ENCODE results near the gene KATNB1. TPM values are rescaled to one million over a fixed set of nuclear protein-coding genes. Genes with fewer than 3 reads are reported as not detected.

Gene KATNB1
- total and polyA plus RNA-seq, 2 of the 8 experiments (the other 6 are each of a cell fraction or from before 2014, with no cell fraction given): 50.2 to 60.4 TPM

GRCh38 chr16:57755061-57755684 is 19.6 kb downstream of the KATNB1 start:
- no peak overlapping the region for H3K56ac ChIP-seq (replicated peaks; ENCODE audit: insufficient read length, low read depth, low read length)
- no peaks in the 10 kb centered on the region for H3K27me3 ChIP-seq (replicated peaks in 1 of 4; ENCODE audit: control insufficient read depth in 3 of 4, extremely low read depth in 1 of 4, insufficient read depth in 3 of 4, low read length in 3 of 4)
- H3K27ac ChIP-seq (ENCODE audit: low read depth, low read length): no peak overlapping the region
- peaks cover 4 to 7% of the 10 kb centered on the region in 2 experiments for H4K20me1 ChIP-seq (replicated peaks in 1 of 2; ENCODE audit: control insufficient read depth in 1 of 2, insufficient read depth in 2 of 2, low read length in 2 of 2)
- H2BK5ac ChIP-seq (ENCODE audit: low read depth, low read length): no peak overlapping the region
- H2BK20ac ChIP-seq (ENCODE audit: low read length): no peak overlapping the region
- no peak overlapping the region for H2AK5ac ChIP-seq (ENCODE audit: low read depth, low read length)
- no peaks in the 10 kb centered on the region for H3K9me3 ChIP-seq (ENCODE audit: insufficient read depth in 2 of 2, low read depth in 1 of 2, low read length in 1 of 2)
- H3K23me2 ChIP-seq (ENCODE audit: low read depth, low read length): no peaks in the 10 kb centered on the region
- no peak overlapping the region for H3K18ac ChIP-seq (ENCODE audit: extremely low read depth, low read length)
- H3K79me2 ChIP-seq (ENCODE audit: control insufficient read depth in 1 of 2, insufficient read depth in 2 of 2, low read length in 2 of 2): no peaks in the 10 kb centered on the region
- POLR2A ChIA-PET (ENCODE audit: partially characterized antibody): no interaction called here
- no peak overlapping the region for H2AFZ ChIP-seq (ENCODE audit: low read length)
- H4K5ac ChIP-seq (ENCODE audit: insufficient read length, low read depth, low read length): no peak overlapping the region
- H3K4me1 ChIP-seq (replicated peaks in 1 of 4; ENCODE audit: control insufficient read depth in 3 of 4, insufficient read depth in 4 of 4, low read length in 3 of 4): peaks cover 0 to 11% (median 2%) of the 10 kb centered on the region in 4 experiments; a peak in 4 of 7 replicates
- H4K91ac ChIP-seq (replicated peaks; ENCODE audit: insufficient read length, low read length): no peak overlapping the region
- H3K4me2 ChIP-seq (ENCODE audit: insufficient read depth in 1 of 2, low read depth in 2 of 2, low read length in 2 of 2): no peak overlapping the region
- no peak overlapping the region for H3K23ac ChIP-seq (ENCODE audit: insufficient read length)
- H2BK120ac ChIP-seq (replicated peaks; ENCODE audit: low read depth, low read length): no peak overlapping the region
- 94% methylated on average over 23 of the region's 24 CpGs; no CpG with 5 or more reads in 1 of the 2 experiments for WGBS, 2 experiments (ENCODE audit: extremely low coverage in 1 of 2, insufficient coverage in 1 of 2, insufficient read length in 1 of 2, insufficient replicate concordance in 2 of 2, low coverage in 1 of 2, low lambda C conversion rate in 2 of 2, missing lambda C conversion rate in 1 of 2)
- no peak overlapping the region for H3K4ac ChIP-seq (replicated peaks; ENCODE audit: insufficient read length, low read depth, low read length)
- H3K79me1 ChIP-seq (ENCODE audit: low read depth, low read length): no peaks in the 10 kb centered on the region
- no peak overlapping the region for H4K8ac ChIP-seq (ENCODE audit: extremely low read depth, insufficient read depth, low read length)
- H2BK15ac ChIP-seq (ENCODE audit: low read length): no peak overlapping the region
- no peak overlapping the region for H3K9ac ChIP-seq (replicated peaks in 1 of 4; ENCODE audit: extremely low read depth in 1 of 4, low read depth in 3 of 4, low read length in 3 of 4)
- DNase-seq (ENCODE audit: low read depth in 1 of 2, low spot score in 2 of 2): peak in 1 of 2 experiments; percentile 45
- CTCF ChIA-PET (ENCODE audit: partially characterized antibody): interaction anchor here (0.8 to 4.4 kb wide), 13 partner anchors 10 to 367 kb away, joined by 3 to 24 read pairs (median 5); partner anchors contain the start of gene KATNB1
- H3K14ac ChIP-seq (ENCODE audit: insufficient read length): no peak overlapping the region
- peaks cover 0 to 12% (median 7%) of the 10 kb centered on the region in 4 experiments; a peak in 6 of 8 replicates for H3K36me3 ChIP-seq (ENCODE audit: control insufficient read depth in 2 of 4, insufficient read depth in 4 of 4, low read length in 3 of 4)
- H3K4me3 ChIP-seq (ENCODE audit: extremely low read depth in 1 of 4, insufficient read depth in 2 of 4, low read depth in 3 of 4, low read length in 4 of 4): no peak overlapping the region
- H2BK12ac ChIP-seq (ENCODE audit: low read depth, low read length): no peak overlapping the region
- no peak for FAIRE-seq
- TF ChIP-seq RNF2 (IDR thresholded peaks at IDR 0.05; ENCODE audit: borderline replicate concordance, low read depth, low read length, missing control alignments, poor library complexity, severe bottlenecking): no peak
- TF ChIP-seq RAD21 (IDR thresholded peaks at IDR 0.05 in 1 of 2, conservative IDR thresholded peaks at IDR 0.05 in 1 of 2; ENCODE audit: low read depth in 2 of 2, low read length in 2 of 2): peak in 1 of 2 experiments; percentile 37; a peak in 3 of 4 replicates
- no peak for TF ChIP-seq USF2 (IDR thresholded peaks at IDR 0.05; ENCODE audit: low read length)
- TF ChIP-seq KDM1A (IDR thresholded peaks at IDR 0.05; ENCODE audit: borderline replicate concordance, low read length): no peak
- no peak for TF ChIP-seq GTF2F1 (IDR thresholded peaks at IDR 0.05; ENCODE audit: borderline replicate concordance, low read depth, low read length)
- no peak for TF ChIP-seq ZNF274 (IDR thresholded peaks at IDR 0.05; ENCODE audit: borderline replicate concordance, extremely low read depth, low read length)
- no peak for TF ChIP-seq BCL11A (IDR thresholded peaks at IDR 0.05; ENCODE audit: low read depth in 2 of 2, low read length in 2 of 2)

Data from H1 (cell line).